Activated T-cell treated with anti-CD3 and anti-CD28 coated beads, Interleukin-2, amount 50 U/mL, for 24 hours (primary cell): ENCODE results near the gene MRM3.
"Not testable (repeated sequence)": the region's sequence is repeated elsewhere in the genome, so short reads cannot be mapped to it uniquely, and the experiment has no call there.

Experiments
- DNase-seq: peaks from one replicate; pipeline ENCODE4 v3.0.0-alpha.2; 2020
- H3K27ac Mint-ChIP-seq: 2 replicates; pipeline ENCODE4 v1.8.0; 2020; ENCODE audit warnings: mild to moderate bottlenecking, mixed read lengths
- H3K27me3 Mint-ChIP-seq: 2 replicates; pipeline ENCODE4 v1.8.0; 2020; ENCODE audit warnings: mixed read lengths
- H3K36me3 Mint-ChIP-seq: 2 replicates; pipeline ENCODE4 v1.8.0; 2020; ENCODE audit warnings: low read depth, mixed read lengths
- H3K4me1 Mint-ChIP-seq: 2 replicates; pipeline ENCODE4 v1.8.0; 2020; ENCODE audit warnings: low read depth, mixed read lengths
- H3K4me3 Mint-ChIP-seq: 2 replicates; pipeline ENCODE4 v1.8.0; 2020; ENCODE audit warnings: mild to moderate bottlenecking, moderate library complexity, mixed read lengths
- H3K9me3 Mint-ChIP-seq: 2 replicates; pipeline ENCODE4 v1.8.0; 2020; ENCODE audit warnings: mixed read lengths

MRM3 gene

DNA sequence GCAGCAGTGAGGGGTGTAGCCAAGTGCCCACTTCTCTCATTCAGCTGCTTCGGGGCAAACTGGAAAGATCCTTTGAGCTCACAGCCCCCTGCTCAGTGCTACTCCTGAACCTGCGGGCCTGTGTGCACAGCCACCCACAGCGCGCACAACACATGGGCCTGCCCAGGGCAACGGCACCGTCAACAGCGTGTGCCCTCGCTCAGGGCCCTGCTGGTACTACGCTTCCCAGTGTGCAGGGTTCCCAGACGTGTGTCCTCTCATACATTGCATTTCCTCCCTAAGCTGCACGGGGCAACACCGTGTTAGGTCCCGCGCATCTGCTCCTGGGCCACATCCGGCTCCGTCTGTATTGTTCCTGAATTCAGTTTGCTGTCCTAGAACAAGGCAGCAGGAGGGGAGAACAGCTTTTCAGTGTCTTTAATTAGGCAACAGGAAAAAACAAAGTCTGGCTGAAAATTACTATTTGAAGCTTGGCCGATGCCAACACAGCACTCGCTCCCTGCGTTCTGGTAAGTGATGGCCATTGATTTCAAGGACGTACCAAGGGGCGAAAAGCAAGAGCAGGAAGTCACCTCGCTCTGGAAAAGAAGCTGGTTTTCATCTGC is 15.2 kb downstream of the MRM3 start:
- Mint-ChIP-seq H3K36me3 (peaks cover 17% of the 10 kb centered on the region), H3K4me1 (peaks cover 7% of the 10 kb centered on the region), H3K27me3 (no peaks in the 10 kb centered on the region), H3K27ac (no peak overlapping the region), H3K4me3 (no peak overlapping the region), H3K9me3 (no peaks in the 10 kb centered on the region)
- DNase-seq, result no peak

DNA sequence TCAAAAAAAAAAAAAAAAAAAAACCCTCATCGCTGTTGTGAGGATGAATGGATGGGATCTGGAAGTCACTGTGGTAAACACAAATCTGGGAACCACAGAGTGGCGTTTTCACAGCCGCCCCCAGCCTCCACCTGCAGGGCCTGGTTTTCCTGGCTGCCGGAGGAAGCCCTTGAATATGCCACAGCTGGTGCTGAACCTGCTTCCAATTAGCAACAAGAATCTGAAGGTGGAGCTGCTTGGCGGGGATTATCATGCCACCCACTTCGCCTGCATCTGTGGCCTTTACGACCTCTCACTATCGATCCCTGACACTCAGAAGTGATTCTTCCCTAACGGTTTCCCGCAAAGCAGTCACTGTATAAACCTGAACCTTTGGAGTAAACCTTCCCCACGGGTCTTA is 16.1 kb downstream of the MRM3 start:
- Mint-ChIP-seq H3K36me3 (peaks cover 12% of the 10 kb centered on the region), H3K4me1 (peaks cover 7% of the 10 kb centered on the region), H3K9me3 (no peaks in the 10 kb centered on the region), H3K27me3 (no peaks in the 10 kb centered on the region), H3K27ac (no peak overlapping the region), H3K4me3 (no peak overlapping the region)
- no peak for DNase-seq

DNA sequence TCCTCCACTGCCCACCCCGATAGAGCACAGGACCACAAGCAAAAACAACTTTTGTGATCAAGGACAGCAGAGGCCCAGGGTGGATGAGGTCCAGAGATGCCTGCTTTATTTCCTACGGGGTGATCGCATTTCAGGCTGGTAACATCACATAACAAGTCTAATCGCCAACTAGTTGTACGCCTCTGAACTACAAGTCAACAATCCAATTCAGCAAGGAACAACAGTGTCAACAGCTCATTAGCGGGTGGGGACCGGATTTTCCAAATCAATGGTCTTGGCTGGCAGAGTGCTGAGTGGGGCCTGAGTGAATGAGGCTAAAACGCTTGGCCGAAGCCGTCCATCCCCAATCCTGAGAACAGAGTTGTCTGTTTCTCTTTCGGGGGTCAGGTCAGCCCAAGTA is 17.1 kb downstream of the MRM3 start:
- peaks cover 7% of the 10 kb centered on the region for H3K36me3 Mint-ChIP-seq

DNA sequence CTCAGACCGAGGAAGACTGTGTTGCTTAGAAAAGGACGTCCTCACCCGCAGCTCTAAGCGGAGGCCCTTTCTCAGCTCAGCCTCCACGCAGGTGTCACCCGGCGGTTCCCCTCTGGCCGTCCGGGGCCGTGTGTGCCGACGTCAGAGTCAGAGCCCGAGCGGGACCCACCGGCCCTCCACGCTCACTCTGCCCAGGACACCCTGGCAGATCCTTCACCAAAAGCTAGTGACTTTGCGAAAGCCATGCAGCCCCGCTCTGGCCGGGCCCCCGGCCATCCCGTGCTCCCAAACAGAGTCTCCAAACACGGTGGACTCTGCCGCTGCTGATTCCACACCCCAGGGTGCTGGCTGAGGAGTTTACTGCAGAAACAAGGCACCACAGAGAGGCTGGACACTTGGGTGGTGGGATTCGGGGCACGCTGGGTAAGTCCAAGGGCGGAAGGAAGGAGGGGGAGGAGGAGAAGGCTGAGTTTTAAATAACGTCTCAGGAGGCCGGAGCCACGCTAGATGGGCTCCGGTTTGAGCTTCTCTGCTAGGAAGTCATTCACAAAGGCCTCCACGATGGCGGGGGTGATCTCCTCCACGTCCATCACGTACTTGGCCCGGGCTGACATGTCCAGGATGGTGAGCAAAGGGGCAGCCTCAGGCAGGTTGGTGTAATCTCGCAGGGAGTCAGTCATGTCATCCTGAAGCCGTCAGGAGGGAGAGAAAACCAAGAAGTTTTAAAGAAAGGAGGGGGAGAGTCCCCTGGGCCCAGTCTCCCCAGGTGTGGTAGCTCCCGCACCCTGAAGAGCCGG is 18.5 kb downstream of the MRM3 start:
- peaks cover 2% of the 10 kb centered on the region for H3K36me3 Mint-ChIP-seq
- no peak overlapping the region for H3K27ac Mint-ChIP-seq
- no peak overlapping the region for H3K4me3 Mint-ChIP-seq
- DNase-seq, result no peak
- H3K9me3 Mint-ChIP-seq, result no peaks in the 10 kb centered on the region
- H3K27me3 Mint-ChIP-seq, result no peaks in the 10 kb centered on the region
- H3K4me1 Mint-ChIP-seq, result no peaks in the 10 kb centered on the region

More for the DNA sequence above, 17.1 kb downstream of the MRM3 start:
- Mint-ChIP-seq H3K9me3 (no peaks in the 10 kb centered on the region), H3K27ac (no peak overlapping the region), H3K4me1 (peaks cover 7% of the 10 kb centered on the region), H3K27me3 (no peaks in the 10 kb centered on the region), H3K4me3 (no peak overlapping the region)
- DNase-seq, result no peak

DNA sequence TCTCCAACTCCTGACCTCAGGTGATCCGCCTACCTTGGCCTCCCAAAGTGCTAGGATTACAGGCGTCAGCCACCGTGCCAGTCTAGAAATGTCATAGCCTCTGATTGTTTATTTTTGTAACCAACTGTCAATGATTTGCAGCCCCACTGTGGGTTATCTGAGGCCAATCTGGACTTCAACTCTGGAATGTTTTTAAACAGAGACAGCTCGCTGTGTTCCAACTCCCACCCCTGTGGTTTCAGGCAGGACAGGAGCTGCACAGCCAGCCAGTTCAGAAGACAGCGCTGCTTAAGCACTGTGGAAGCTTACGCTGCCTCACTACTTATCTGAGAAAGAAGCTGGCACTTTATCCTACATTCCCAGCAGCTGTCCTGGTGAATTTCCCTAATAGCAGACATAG is 19.5 kb downstream of the MRM3 start:
- H3K27me3 Mint-ChIP-seq, result no peaks in the 10 kb centered on the region
- no peak for DNase-seq
- H3K4me3 Mint-ChIP-seq, result no peak overlapping the region
- peaks cover 2% of the 10 kb centered on the region for H3K36me3 Mint-ChIP-seq
- no peaks in the 10 kb centered on the region for H3K9me3 Mint-ChIP-seq
- no peaks in the 10 kb centered on the region for H3K4me1 Mint-ChIP-seq
- H3K27ac Mint-ChIP-seq, result no peak overlapping the region

DNA sequence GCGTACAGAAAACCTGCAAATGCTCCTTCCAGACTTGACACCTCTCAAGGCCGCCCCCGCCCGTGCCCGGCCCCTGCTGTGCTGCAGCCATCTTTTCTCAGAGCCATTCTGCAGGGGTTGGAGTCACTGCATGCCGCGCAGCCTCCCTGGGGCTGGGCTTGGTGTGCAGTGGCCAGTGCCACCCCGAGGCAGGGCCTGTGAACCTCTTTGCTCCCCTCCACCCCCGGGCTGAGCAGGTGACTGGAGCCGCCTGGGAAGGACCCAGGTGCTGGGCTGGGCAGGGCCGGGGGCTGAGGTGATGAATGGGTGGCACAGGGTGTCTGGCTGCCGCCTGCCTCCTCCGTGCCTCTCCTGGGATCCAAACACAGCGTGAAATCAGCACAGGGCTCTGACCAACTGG is 20.3 kb downstream of the MRM3 start:
- Mint-ChIP-seq H3K27ac (no peak overlapping the region), H3K4me1 (no peaks in the 10 kb centered on the region), H3K36me3 (no peaks in the 10 kb centered on the region), H3K4me3 (no peak overlapping the region), H3K9me3 (no peaks in the 10 kb centered on the region), H3K27me3 (peaks cover 3% of the 10 kb centered on the region)
- no peak for DNase-seq

DNA sequence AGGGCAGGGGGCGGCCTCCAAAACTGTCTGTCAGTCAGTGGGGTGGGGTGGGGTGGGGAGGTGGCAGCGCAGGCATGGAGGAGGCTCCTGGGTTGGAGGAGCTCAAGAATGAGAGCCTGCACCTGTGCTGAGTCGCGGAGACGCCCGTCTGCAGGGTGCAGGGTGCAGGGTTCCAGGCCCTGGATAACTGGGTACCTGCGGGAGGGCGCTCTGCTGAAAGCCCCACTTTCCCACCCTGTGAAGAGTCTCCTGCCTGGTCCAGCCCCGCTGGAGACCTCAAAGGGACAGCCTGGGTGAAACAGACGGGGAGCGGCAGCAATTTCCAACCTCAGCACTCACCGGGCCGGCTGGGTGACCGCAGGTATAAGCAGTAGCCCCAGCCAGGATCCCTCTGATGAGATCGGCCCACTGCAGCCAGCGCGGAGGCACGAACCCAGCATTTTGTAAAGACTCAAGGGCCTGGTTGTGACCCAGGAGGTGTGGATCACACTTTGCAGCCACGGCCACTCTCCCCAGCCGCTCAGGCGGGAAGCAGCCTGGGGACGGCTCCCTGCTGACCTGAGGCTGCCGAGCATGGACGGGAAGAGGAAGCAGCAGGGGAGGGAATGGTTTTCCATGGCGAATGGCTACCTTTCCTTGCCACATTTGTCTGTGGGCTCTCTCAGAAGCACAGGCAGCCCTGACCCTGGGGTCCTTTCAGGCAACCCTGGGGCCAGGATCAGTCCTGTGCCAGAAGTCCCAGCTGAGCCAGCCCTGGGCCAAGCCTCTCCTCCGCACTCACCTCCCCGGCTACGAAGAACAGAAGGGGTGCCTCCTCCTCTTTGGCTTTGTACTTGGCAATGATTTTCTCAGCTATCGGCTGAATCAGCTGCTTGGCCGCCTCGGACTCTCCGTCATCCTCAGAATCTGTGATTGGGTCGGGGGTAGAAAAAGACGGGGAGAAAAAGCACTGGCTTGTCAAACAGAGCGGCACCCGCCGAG is 21.0 kb downstream of the MRM3 start:
- Mint-ChIP-seq H3K4me3 (no peak overlapping the region), H3K27me3 (peaks cover 3% of the 10 kb centered on the region), H3K9me3 (no peaks in the 10 kb centered on the region), H3K36me3 (no peaks in the 10 kb centered on the region), H3K4me1 (no peaks in the 10 kb centered on the region), H3K27ac (no peak overlapping the region)
- DNase-seq, result no peak

DNA sequence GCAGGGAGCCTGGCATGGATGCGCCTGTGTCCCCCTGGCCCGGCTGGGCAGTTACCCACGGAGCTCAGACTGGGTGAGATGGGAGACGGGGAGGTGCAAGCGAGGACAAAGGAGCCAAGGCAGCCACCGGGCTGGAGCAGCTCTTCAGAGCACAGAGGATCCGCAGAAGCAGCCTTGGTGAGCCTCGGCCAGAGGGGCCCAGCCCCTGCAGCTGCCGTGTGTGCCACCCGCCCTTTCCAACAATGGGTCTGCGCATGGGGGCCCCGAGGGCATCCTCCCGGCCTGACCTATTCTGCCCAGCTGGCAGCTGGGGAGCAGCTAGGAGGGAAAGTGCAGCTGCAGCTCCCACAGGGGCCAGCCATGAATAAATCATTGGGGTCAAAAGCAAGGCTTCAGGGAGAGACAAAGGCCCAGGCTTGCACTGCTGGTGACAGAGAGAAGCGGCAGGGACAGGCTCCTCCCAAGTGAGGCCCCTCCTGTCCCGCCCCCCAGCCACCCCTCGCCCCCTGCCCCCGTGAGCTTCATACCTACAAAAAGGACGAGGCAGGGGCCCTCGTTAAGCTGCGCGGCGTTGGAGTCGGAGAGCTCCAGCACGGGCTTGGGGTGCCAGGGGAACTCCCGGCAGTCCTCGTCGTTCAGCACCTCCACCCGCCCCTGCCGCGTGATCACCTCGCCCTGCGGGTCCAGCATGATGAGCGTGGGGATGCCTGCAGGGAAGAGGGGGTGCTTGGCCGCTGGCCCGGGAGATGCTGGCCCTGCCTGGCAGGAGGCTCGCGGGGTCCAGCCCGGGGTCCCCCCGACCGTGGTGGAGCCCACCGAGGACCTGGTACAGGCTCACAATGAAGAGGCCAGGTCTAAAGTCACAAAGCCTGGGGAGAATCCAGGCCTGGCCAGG is 22.6 kb downstream of the MRM3 start:
- no peaks in the 10 kb centered on the region for H3K9me3 Mint-ChIP-seq
- no peak for DNase-seq

DNA sequence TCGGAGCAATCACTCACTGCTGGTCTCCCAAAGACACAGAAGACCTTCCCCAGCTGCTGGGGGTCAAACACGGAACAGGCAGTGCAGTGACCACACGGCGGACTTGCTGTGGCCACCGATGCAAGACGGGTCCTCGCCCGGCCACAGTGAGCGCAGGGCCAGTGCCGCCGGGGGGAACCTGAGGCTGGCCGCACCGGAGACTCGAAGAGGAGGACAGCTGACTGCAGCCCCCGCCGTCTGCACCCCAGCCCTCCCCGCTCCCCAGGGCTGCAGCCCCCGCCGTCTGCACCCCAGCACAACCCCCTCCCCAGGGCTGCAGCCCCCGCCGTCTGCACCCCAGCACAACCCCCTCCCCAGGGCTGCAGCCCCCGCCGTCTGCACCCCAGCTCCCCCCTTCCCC is 23.7 kb downstream of the MRM3 start:
- not testable (repeated sequence) for H3K4me1 Mint-ChIP-seq, H3K27me3 Mint-ChIP-seq, DNase-seq, H3K9me3 Mint-ChIP-seq, H3K27ac Mint-ChIP-seq, H3K4me3 Mint-ChIP-seq, H3K36me3 Mint-ChIP-seq

More for the DNA sequence above, 22.6 kb downstream of the MRM3 start:
- no peaks in the 10 kb centered on the region for H3K36me3 Mint-ChIP-seq
- no peak overlapping the region for H3K4me3 Mint-ChIP-seq
- H3K27ac Mint-ChIP-seq, result no peak overlapping the region
- H3K27me3 Mint-ChIP-seq, result peaks cover 8% of the 10 kb centered on the region
- no peaks in the 10 kb centered on the region for H3K4me1 Mint-ChIP-seq

DNA sequence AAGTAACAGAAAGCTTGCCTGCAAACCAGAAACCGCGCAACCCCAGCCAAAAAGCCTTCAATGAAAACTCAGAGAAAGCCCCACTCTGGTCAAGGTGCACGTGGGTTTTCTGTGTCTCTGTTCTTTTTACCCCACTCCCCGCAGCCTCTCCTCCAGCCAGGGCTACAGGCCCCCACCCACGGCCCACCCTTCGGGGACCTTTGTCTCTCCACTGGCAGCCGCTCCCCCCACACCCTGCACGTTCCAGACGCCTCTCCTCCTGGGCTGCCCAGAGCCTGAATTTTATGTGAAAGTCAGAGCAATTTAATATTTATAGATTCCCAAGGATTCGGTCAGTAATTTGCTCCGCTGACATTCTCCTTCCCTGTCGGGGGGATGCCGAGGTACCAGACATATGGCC is 24.2 kb downstream of the MRM3 start:
- Mint-ChIP-seq H3K36me3 (no peaks in the 10 kb centered on the region), H3K4me3 (no peak overlapping the region), H3K27me3 (peaks cover 8% of the 10 kb centered on the region), H3K9me3 (no peaks in the 10 kb centered on the region), H3K27ac (no peak overlapping the region), H3K4me1 (no peaks in the 10 kb centered on the region)
- DNase-seq, result no peak

DNA sequence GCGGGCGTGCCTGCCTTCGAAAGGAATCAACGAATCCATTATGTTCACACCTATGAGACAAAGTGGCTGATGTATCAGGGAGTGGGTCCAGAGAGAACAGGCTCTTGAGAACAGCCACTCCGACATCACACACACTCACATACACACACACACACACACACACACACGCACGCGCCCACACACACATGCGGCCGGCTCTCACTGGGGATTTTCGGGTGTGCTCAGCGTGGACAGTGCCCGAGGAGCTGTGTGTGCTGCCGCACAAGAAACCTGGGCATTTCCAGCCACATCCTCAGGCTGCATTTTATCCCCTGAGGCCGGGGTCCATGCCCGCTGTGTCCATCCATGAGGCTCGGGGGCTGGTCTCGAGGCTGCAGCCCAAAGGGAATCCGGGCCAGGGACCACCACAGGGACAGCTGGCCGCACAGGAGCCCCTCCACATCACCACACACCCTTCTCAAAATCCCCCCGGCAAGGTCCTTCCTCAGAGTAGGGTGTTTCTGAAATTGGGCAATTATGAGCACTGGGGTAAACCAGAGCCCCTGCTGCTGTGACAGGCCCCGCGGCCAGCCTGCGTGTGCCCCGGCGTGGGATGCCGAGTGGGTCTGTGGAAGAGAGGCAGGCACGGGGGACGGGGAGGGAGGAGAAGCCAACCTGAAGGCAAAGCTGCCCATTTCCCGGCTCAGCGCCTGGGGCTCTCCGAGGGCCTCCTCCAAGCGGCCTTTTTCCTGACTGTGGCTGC is 24.8 kb downstream of the MRM3 start:
- Mint-ChIP-seq H3K36me3 (no peaks in the 10 kb centered on the region), H3K4me1 (no peaks in the 10 kb centered on the region), H3K27me3 (peaks cover 8% of the 10 kb centered on the region), H3K27ac (no peak overlapping the region), H3K4me3 (no peak overlapping the region), H3K9me3 (no peaks in the 10 kb centered on the region)
- DNase-seq, result no peak

DNA sequence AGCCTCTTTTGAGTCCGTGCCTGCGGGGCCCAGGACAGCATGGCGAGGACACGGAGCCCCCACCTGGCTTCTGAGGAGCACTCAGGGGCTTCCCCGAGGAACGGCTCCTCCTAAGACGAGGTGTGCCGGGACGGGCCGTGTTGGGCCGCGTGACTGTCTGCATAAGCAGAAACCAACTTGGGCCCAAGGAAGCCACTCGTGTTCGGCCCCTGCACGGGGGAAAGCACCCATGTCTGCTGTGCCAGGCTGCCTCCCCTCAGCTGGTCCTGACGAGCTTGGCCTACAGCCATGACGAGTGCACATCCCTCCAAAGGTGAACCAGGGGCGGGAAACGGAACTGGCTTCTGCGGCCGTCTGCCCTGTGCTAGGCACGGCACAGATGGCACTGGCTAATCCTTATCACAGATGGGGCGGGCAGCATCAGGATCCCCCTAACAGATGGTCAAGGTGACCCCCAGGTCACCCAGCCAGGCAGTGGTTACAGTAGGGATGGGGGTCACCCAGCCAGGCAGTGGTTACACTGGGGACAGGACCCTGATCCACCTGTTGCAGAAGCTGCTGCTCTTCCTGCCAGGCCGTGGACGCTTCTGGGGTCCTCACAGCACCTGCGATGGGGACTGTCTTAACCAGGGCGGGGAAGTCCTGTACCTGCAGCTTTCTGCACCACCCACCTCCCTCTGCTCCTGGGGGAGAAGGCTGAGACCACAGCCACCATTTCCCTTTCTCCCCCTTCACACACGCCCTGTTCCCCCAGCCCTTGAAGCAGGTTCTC is 25.6 kb downstream of the MRM3 start:
- no peak for DNase-seq
- Mint-ChIP-seq H3K4me1 (no peaks in the 10 kb centered on the region), H3K4me3 (no peak overlapping the region), H3K36me3 (no peaks in the 10 kb centered on the region), H3K27ac (no peak overlapping the region), H3K27me3 (peaks cover 11% of the 10 kb centered on the region), H3K9me3 (no peaks in the 10 kb centered on the region)
